Measurements from ENCODE around the gene TEAD1.

TEAD1 gene

DNA sequence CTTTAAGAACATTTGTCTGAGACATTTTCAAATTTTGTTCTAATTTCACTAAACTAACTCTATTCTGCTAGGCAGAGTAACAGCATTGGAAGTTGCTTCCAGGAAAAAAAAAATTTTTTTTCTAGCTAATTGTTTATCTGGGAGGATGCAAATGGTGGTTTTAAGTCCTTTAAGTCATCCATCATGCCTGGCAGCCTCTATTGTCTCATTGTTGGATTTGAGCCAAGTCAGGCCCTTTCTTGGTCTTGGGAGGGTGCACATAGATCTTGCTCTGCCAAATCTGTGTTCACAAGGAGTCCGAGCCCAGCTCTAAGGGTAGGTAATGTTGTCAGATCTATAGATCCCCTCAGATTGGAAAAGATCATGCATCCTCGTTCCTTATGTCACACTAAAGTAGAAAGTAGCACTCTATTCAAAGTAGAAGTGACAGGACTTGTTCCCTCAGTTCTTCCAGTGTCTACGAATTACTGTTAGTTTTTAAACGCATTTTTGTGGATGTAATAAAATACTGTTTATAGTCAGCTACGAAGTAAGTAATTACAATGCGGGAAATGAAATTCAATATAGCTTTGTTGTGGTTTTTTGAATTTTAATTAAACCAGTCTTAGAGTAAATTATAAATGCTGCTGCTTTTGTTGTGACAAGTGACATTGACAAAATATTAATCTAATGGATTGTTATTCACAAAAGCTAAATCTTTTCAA lies 168.9 kb downstream of the TEAD1 start:
- Histone ChIP-seq H3K18ac (ENCODE audit: low read length) (no peak overlapping the region), H3K4me3 (ENCODE audit: low read length in 2 of 2) (peak overlapping the region in 1 of 2 donors; percentile 5), H3K9ac (ENCODE audit: low read depth, low read length, poor library complexity) (no peak overlapping the region), H3K27ac (replicated peaks; ENCODE audit: low read length) (peak overlapping the region; percentile 71), H3K14ac (ENCODE audit: low read length) (no peak overlapping the region), H2BK12ac (ENCODE audit: low read length) (no peak overlapping the region), H3K23ac (ENCODE audit: low read depth, low read length, poor library complexity) (no peak overlapping the region), H3K36me3 (replicated peaks in 1 of 2; ENCODE audit: control insufficient read depth in 2 of 2, insufficient read depth in 2 of 2, low read length in 2 of 2) (no peaks in the 10 kb centered on the region), H3K27me3 (ENCODE audit: control insufficient read depth in 3 of 3, insufficient read depth in 3 of 3, low read depth in 1 of 3, low read length in 3 of 3) (no peaks in the 10 kb centered on the region), H2BK15ac (ENCODE audit: low read length) (no peak overlapping the region), H2BK120ac (ENCODE audit: low read depth, low read length) (no peak overlapping the region), H3K4ac (ENCODE audit: low read length) (no peak overlapping the region), H2AFZ (ENCODE audit: low read length) (no peak overlapping the region), H3K9me3 (replicated peaks in 1 of 2; ENCODE audit: control insufficient read depth in 2 of 2, insufficient read depth in 1 of 2, low read depth in 1 of 2, low read length in 2 of 2) (peaks cover 0 to 8% of the 10 kb centered on the region in 2 donors), H2AK5ac (ENCODE audit: low read depth, low read length) (no peak overlapping the region), H3K4me1 (ENCODE audit: control insufficient read depth in 2 of 2, insufficient read depth in 1 of 2, low read depth in 1 of 2, low read length in 2 of 2) (peaks cover 37 to 62% of the 10 kb centered on the region in 2 donors), H4K91ac (ENCODE audit: low read depth, low read length, poor library complexity) (no peak overlapping the region), H2BK5ac (ENCODE audit: low read length) (no peak overlapping the region), H3K79me1 (ENCODE audit: low read depth, low read length) (peaks cover 3% of the 10 kb centered on the region), H4K8ac (ENCODE audit: low read depth, low read length) (no peak overlapping the region), H3K4me2 (ENCODE audit: insufficient read depth, low read length, poor library complexity, severe bottlenecking) (no peak overlapping the region)
- DNase-seq (ENCODE audit: low spot score): peak; percentile 60
- WGBS, 2 donors (ENCODE audit: extremely low coverage in 2 of 2, insufficient read length in 2 of 2, insufficient replicate concordance in 1 of 2): no CpG with 5 or more reads among the region's 6 CpGs

DNA sequence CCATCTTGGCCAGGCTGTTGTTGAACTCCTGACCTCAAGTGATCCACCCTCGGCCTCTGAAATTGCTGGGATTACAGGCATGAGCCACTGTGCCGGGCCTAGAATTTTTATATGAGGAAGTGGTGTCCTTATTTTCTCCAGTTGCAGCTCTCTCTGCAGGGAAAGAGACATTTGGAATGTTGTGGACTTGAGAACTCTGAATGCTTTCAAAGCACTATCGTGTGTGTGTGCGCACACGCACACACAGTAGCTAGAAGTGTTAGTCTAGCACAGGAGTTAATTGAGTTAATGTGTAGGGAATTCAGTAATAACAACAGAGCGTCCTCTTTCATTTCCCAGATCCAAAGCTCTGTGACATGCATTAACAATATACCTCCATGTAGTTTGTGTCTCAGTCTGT lies 170.9 kb downstream of the TEAD1 start:
- no peak overlapping the region for H4K91ac ChIP-seq (ENCODE audit: low read depth, low read length, poor library complexity)
- DNase-seq (ENCODE audit: low spot score): no peak
- H3K36me3 ChIP-seq (replicated peaks in 1 of 2; ENCODE audit: control insufficient read depth in 2 of 2, insufficient read depth in 2 of 2, low read length in 2 of 2): no peaks in the 10 kb centered on the region
- H2BK5ac ChIP-seq (ENCODE audit: low read length): no peak overlapping the region
- no peak overlapping the region for H2BK120ac ChIP-seq (ENCODE audit: low read depth, low read length)
- peaks cover 37 to 62% of the 10 kb centered on the region in 2 donors for H3K4me1 ChIP-seq (ENCODE audit: control insufficient read depth in 2 of 2, insufficient read depth in 1 of 2, low read depth in 1 of 2, low read length in 2 of 2)
- H2AK5ac ChIP-seq (ENCODE audit: low read depth, low read length): no peak overlapping the region
- peak overlapping the region; percentile 77 for H3K27ac ChIP-seq (replicated peaks; ENCODE audit: low read length)
- no peak overlapping the region for H3K4me3 ChIP-seq (ENCODE audit: low read length in 2 of 2)
- H2BK15ac ChIP-seq (ENCODE audit: low read length): no peak overlapping the region
- H3K27me3 ChIP-seq (ENCODE audit: control insufficient read depth in 3 of 3, insufficient read depth in 3 of 3, low read depth in 1 of 3, low read length in 3 of 3): no peaks in the 10 kb centered on the region
- H3K9me3 ChIP-seq (replicated peaks in 1 of 2; ENCODE audit: control insufficient read depth in 2 of 2, insufficient read depth in 1 of 2, low read depth in 1 of 2, low read length in 2 of 2): peaks cover 0 to 9% of the 10 kb centered on the region in 2 donors
- no peak overlapping the region for H3K14ac ChIP-seq (ENCODE audit: low read length)
- no peak overlapping the region for H3K4ac ChIP-seq (ENCODE audit: low read length)
- H2BK12ac ChIP-seq (ENCODE audit: low read length): no peak overlapping the region
- H3K4me2 ChIP-seq (ENCODE audit: insufficient read depth, low read length, poor library complexity, severe bottlenecking): no peak overlapping the region
- peaks cover 2% of the 10 kb centered on the region for H3K79me1 ChIP-seq (ENCODE audit: low read depth, low read length)
- H3K18ac ChIP-seq (ENCODE audit: low read length): no peak overlapping the region
- H3K9ac ChIP-seq (ENCODE audit: low read depth, low read length, poor library complexity): no peak overlapping the region
- no CpG with 5 or more reads among the region's 6 CpGs for WGBS, 2 donors (ENCODE audit: extremely low coverage in 2 of 2, insufficient read length in 2 of 2, insufficient replicate concordance in 1 of 2)
- no peak overlapping the region for H2AFZ ChIP-seq (ENCODE audit: low read length)
- no peak overlapping the region for H3K23ac ChIP-seq (ENCODE audit: low read depth, low read length, poor library complexity)
- no peak overlapping the region for H4K8ac ChIP-seq (ENCODE audit: low read depth, low read length)

DNA sequence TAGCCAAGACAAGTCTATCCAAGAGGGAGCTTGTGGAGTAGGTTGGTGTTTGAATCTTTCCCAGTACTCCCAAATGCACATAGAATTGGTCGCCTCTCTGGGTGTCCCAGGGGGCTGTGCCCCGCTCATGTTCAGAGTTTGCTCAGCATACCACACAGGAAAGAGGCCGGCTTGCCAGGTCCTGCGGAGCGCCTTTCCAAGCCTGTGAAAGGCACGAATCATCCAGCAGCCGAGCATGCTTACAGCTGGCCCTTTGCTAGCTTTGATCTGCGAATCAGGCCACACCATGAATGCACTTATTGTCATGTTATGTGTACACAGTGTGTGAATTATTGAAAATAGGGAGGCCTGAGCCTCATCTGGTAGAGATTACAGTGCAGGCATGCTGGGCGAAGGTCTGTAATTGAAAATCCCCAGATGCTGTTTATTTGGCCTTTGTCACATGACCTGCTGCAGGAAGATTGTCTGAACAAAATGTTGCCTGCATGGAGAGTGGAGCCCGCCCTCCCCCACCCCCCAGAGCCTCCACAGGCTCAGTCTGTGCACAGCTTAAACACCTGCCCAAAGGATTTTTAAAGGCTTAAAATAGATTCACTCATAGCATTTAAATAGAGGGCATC lies 171.6 kb downstream of the TEAD1 start:
- no peak overlapping the region for H2BK5ac ChIP-seq (ENCODE audit: low read length)
- H2AK5ac ChIP-seq (ENCODE audit: low read depth, low read length): no peak overlapping the region
- H4K91ac ChIP-seq (ENCODE audit: low read depth, low read length, poor library complexity): no peak overlapping the region
- peak overlapping the region; percentile 50 for H3K18ac ChIP-seq (ENCODE audit: low read length)
- peaks cover 0 to 5% of the 10 kb centered on the region in 2 donors for H3K36me3 ChIP-seq (replicated peaks in 1 of 2; ENCODE audit: control insufficient read depth in 2 of 2, insufficient read depth in 2 of 2, low read length in 2 of 2)
- H3K23ac ChIP-seq (ENCODE audit: low read depth, low read length, poor library complexity): no peak overlapping the region
- peaks cover 0 to 9% of the 10 kb centered on the region in 2 donors for H3K9me3 ChIP-seq (replicated peaks in 1 of 2; ENCODE audit: control insufficient read depth in 2 of 2, insufficient read depth in 1 of 2, low read depth in 1 of 2, low read length in 2 of 2)
- no peak for DNase-seq (ENCODE audit: low spot score)
- peak overlapping the region; percentile 77 for H3K27ac ChIP-seq (replicated peaks; ENCODE audit: low read length)
- H2BK15ac ChIP-seq (ENCODE audit: low read length): no peak overlapping the region
- no peak overlapping the region for H3K4ac ChIP-seq (ENCODE audit: low read length)
- H2BK120ac ChIP-seq (ENCODE audit: low read depth, low read length): no peak overlapping the region
- H3K9ac ChIP-seq (ENCODE audit: low read depth, low read length, poor library complexity): no peak overlapping the region
- peaks cover 2% of the 10 kb centered on the region for H3K79me1 ChIP-seq (ENCODE audit: low read depth, low read length)
- no peak overlapping the region for H3K4me2 ChIP-seq (ENCODE audit: insufficient read depth, low read length, poor library complexity, severe bottlenecking)
- H2AFZ ChIP-seq (ENCODE audit: low read length): peak overlapping the region; percentile 48
- H3K4me1 ChIP-seq (ENCODE audit: control insufficient read depth in 2 of 2, insufficient read depth in 1 of 2, low read depth in 1 of 2, low read length in 2 of 2): peaks cover 35 to 55% of the 10 kb centered on the region in 2 donors
- no peak overlapping the region for H3K4me3 ChIP-seq (ENCODE audit: low read length in 2 of 2)
- H3K14ac ChIP-seq (ENCODE audit: low read length): no peak overlapping the region
- WGBS, 2 donors (ENCODE audit: extremely low coverage in 2 of 2, insufficient read length in 2 of 2, insufficient replicate concordance in 1 of 2): no CpG with 5 or more reads among the region's 10 CpGs
- H2BK12ac ChIP-seq (ENCODE audit: low read length): no peak overlapping the region
- H3K27me3 ChIP-seq (ENCODE audit: control insufficient read depth in 3 of 3, insufficient read depth in 3 of 3, low read depth in 1 of 3, low read length in 3 of 3): no peaks in the 10 kb centered on the region
- no peak overlapping the region for H4K8ac ChIP-seq (ENCODE audit: low read depth, low read length)

DNA sequence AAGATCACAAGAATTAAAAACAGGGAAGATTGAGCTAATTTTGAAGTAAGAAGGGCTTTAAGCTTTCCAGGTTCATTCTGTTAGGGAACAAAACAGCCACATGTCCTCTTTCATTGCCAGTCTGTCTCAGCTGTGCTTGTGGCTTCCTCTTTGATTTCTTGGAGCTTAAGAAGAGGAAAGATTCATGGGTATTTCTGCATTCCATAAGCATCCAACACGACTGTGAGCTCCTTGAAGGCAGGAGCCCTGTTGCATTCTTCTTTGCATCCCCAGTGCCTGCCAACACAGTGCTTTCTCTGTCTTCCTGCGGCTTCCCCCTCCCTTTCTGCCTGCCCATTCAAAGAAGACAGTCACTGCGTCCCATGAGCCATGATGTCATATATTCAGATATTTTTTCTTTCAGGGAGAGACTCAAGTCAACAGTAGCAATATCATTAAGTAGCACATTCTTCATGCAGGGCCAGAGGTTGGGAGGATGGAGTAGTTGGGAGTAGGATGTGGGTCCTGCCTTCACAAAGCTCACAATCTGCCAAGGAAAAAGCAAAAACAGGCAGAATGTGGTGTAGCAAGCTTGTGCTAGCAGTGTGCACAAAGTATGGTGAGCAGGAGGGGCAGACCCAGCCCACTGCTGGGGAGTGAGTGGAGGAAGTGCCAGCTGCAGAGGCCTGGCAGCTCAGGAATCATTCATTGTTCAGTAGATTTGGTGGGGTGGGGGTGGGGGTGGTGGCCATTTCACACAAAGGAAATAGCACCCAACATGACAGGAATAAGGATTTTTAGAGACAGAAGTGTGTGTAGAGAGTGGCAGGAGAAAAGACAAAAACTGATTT lies 172.8 kb downstream of the TEAD1 start:
- Histone ChIP-seq H2AK5ac (ENCODE audit: low read depth, low read length) (no peak overlapping the region), H2BK15ac (ENCODE audit: low read length) (no peak overlapping the region), H2AFZ (ENCODE audit: low read length) (no peak overlapping the region), H2BK12ac (ENCODE audit: low read length) (no peak overlapping the region), H3K27me3 (ENCODE audit: control insufficient read depth in 3 of 3, insufficient read depth in 3 of 3, low read depth in 1 of 3, low read length in 3 of 3) (no peaks in the 10 kb centered on the region), H3K9me3 (replicated peaks in 1 of 2; ENCODE audit: control insufficient read depth in 2 of 2, insufficient read depth in 1 of 2, low read depth in 1 of 2, low read length in 2 of 2) (peaks cover 0 to 9% of the 10 kb centered on the region in 2 donors), H3K4me1 (ENCODE audit: control insufficient read depth in 2 of 2, insufficient read depth in 1 of 2, low read depth in 1 of 2, low read length in 2 of 2) (peaks cover 30 to 44% of the 10 kb centered on the region in 2 donors), H3K4me2 (ENCODE audit: insufficient read depth, low read length, poor library complexity, severe bottlenecking) (no peak overlapping the region), H3K9ac (ENCODE audit: low read depth, low read length, poor library complexity) (no peak overlapping the region), H2BK120ac (ENCODE audit: low read depth, low read length) (no peak overlapping the region), H3K4me3 (ENCODE audit: low read length in 2 of 2) (no peak overlapping the region), H3K36me3 (replicated peaks in 1 of 2; ENCODE audit: control insufficient read depth in 2 of 2, insufficient read depth in 2 of 2, low read length in 2 of 2) (peaks cover 0 to 8% of the 10 kb centered on the region in 2 donors), H3K23ac (ENCODE audit: low read depth, low read length, poor library complexity) (no peak overlapping the region), H3K14ac (ENCODE audit: low read length) (no peak overlapping the region), H3K18ac (ENCODE audit: low read length) (peak overlapping the region; percentile 66), H3K27ac (replicated peaks; ENCODE audit: low read length) (no peak overlapping the region), H4K8ac (ENCODE audit: low read depth, low read length) (no peak overlapping the region), H3K79me1 (ENCODE audit: low read depth, low read length) (peaks cover 2% of the 10 kb centered on the region), H3K4ac (ENCODE audit: low read length) (no peak overlapping the region), H2BK5ac (ENCODE audit: low read length) (no peak overlapping the region), H4K91ac (ENCODE audit: low read depth, low read length, poor library complexity) (no peak overlapping the region)
- no CpG with 5 or more reads among the region's 3 CpGs for WGBS, 2 donors (ENCODE audit: extremely low coverage in 2 of 2, insufficient read length in 2 of 2, insufficient replicate concordance in 1 of 2)
- DNase-seq (ENCODE audit: low spot score): no peak

Measured in neuronal stem cell (in vitro differentiated cells).